GM12878 (cell line): ENCODE data around the gene SLC25A33. TPM values are rescaled to one million over a fixed set of nuclear protein-coding genes. Genes with fewer than 3 reads are reported as not detected.
A peak's percentile ranks its signal among the peaks of the same experiment; 100 is the strongest.

Experiments
- ATAC-seq: fragments of 200-7000 bp; cut with Tn5 transposase; 3 replicates; pipeline ENCODE4 v1.9.1; 2020; ENCODE audit warnings: mild to moderate bottlenecking, moderate library complexity
- BruUV-seq: library from RNA; stranded (reverse); fragments of 400-500 nt; replicated peaks from 2 replicates; lab custom pipeline; 2021; lab: Mats Ljungman, UMichigan
- CTCF ChIA-PET: fragments of 300-600 bp; sonication (Branson Sonifier 250); formaldehyde crosslinking; extraction: SDS; loops from one replicate; lab custom pipeline; 2021; ENCODE audit warnings: inconsistent platforms; lab: Yijun Ruan, JAX
- POLR2A ChIA-PET: fragments of 350-600 bp; formaldehyde crosslinking; extraction: SDS; loops from one replicate; lab custom pipeline; 2021; ENCODE audit warnings: inconsistent platforms; lab: Charles Lee
- RAD21 ChIA-PET: fragments of 300-600 bp; sonication (Branson Sonifier 250); formaldehyde crosslinking; loops from one replicate; lab custom pipeline; 2023; ENCODE audit warnings: antibody characterized with exemption; ENCODE audit not compliant: unreplicated experiment; lab: Charles Lee
- SMC1A ChIA-PET: fragments of 300-600 bp; sonication (Branson Sonifier 250); formaldehyde crosslinking; loops from one replicate; lab custom pipeline; 2023; ENCODE audit not compliant: unreplicated experiment, uncharacterized antibody; lab: Charles Lee
- DNase-seq: peaks from one replicate; pipeline ENCODE4 v3.0.0-alpha.2; 2011; ENCODE audit warnings: low read depth, low spot score
- FAIRE-seq: peaks from 3 replicates; lab custom pipeline; 2011; peaks lifted over from hg19 to GRCh38; lab: Jason Lieb, UNC
- H2AFZ ChIP-seq: 2 replicates; pipeline ENCODE4 v1.6.0; 2011; ENCODE audit warnings: low read depth, low read length, control low read depth; ENCODE audit not compliant: control insufficient read depth
- H3K27ac ChIP-seq: 2 replicates; pipeline ENCODE4 v1.5.1; 2011; ENCODE audit warnings: control low read depth; ENCODE audit not compliant: control insufficient read depth, insufficient read depth
- H3K27me3 ChIP-seq, 2 experiments: replicated peaks in 1 of 2; 2 replicates each; pipeline versions ENCODE4 v1.6.0 to v1.6.1; 2011; ENCODE audit warnings: low read length in 1 of 2; ENCODE audit not compliant: control insufficient read depth in 2 of 2, insufficient read depth in 2 of 2
- H3K36me3 ChIP-seq, 2 experiments: 2 replicates each; pipeline ENCODE4 v1.5.1; 2011; ENCODE audit warnings: low read length in 1 of 2; ENCODE audit not compliant: control insufficient read depth in 2 of 2, insufficient read depth in 2 of 2
- H3K4me1 ChIP-seq: 2 replicates; pipeline ENCODE4 v1.6.1; 2011; ENCODE audit warnings: mild to moderate bottlenecking, low read length, moderate library complexity, mixed read lengths; ENCODE audit not compliant: control insufficient read depth, insufficient read depth
- H3K4me2 ChIP-seq: 2 replicates; pipeline ENCODE4 v1.6.0; 2011; ENCODE audit warnings: control low read depth; ENCODE audit not compliant: control insufficient read depth, insufficient read depth
- H3K4me3 ChIP-seq: fragments of 200-600 bp; sonication (generic); 2 replicates; pipeline ENCODE4 v1.5.1; 2016
- H3K79me2 ChIP-seq: 2 replicates; pipeline ENCODE4 v1.6.0; 2011; ENCODE audit warnings: low read length; ENCODE audit not compliant: control insufficient read depth, insufficient read depth
- H3K9ac ChIP-seq: 2 replicates; pipeline ENCODE4 v1.8.0; 2011; ENCODE audit warnings: low read length, control low read depth, mixed read lengths; ENCODE audit not compliant: control insufficient read depth, insufficient read depth
- H3K9me3 ChIP-seq: replicated peaks from 3 replicates; pipeline ENCODE4 v1.5.1; 2011; ENCODE audit warnings: mild to moderate bottlenecking, low read length; ENCODE audit not compliant: control insufficient read depth, insufficient read depth
- H4K20me1 ChIP-seq: 2 replicates; pipeline ENCODE4 v1.6.0; 2011; ENCODE audit not compliant: control insufficient read depth, insufficient read depth
- POLR2A ChIP-seq: IDR thresholded peaks from 2 replicates; pipeline ENCODE4 v1.6.1; 2011; ENCODE audit warnings: low read depth, mild to moderate bottlenecking, low read length
- STAT3 ChIP-seq: IDR thresholded peaks from 2 replicates; pipeline ENCODE4 v1.6.1; 2011; ENCODE audit warnings: low read depth, low read length, improper control_type of control experiment
- YY1 ChIP-seq: IDR thresholded peaks from 2 replicates; pipeline ENCODE4 v1.6.1; 2011; ENCODE audit warnings: low read depth, mild to moderate bottlenecking, low read length
- ZBTB11 ChIP-seq: fragments of 450-650 bp; formaldehyde crosslinking; IDR thresholded peaks from 2 replicates; pipeline ENCODE4 v1.5.0; 2022; ENCODE audit warnings: mild to moderate bottlenecking, missing genetic modification characterization
- ZNF384 ChIP-seq: IDR thresholded peaks from 2 replicates; pipeline ENCODE4 v1.6.1; 2012; ENCODE audit warnings: low read depth, mild to moderate bottlenecking, low read length, improper control_type of control experiment, borderline replicate concordance
- WGBS: methylation state at CpG from one replicate; pipeline ENCODE4 v1.1.6; 2016; ENCODE audit warnings: low lambda C conversion rate; ENCODE audit not compliant: insufficient replicate concordance, insufficient coverage; ENCODE audit errors: missing lambda C conversion rate; 5-methylcytosine and 5-hydroxymethylcytosine counted together
- in situ Hi-C: fragments of 300-500 bp; cut with MboI; formaldehyde crosslinking; loops from 9 replicates; pipeline ENCODE4 v1.14.3; 2018; ENCODE audit warnings: mixed read lengths
- intact Hi-C: fragments of 100-400 bp; cut with micrococcal nuclease; formaldehyde crosslinking; loops from one replicate; pipeline ENCODE4 v1.14.2; 2022; ENCODE audit not compliant: unreplicated experiment
- polyA plus RNA-seq, 11 experiments: library from polyadenylated mRNA; depleted of rRNA in 4 of 11; unstranded in 6 of 11; stranded (reverse) in 5 of 11; fragments of >200 nt; fragmentation: Nextera tagmentation in 4 of 11; fragmentation: Illumina TruSeq in 1 of 11; extraction: Ambion mirVana in 4 of 11; extraction: Trizol in 1 of 11; gene quantifications; 1 replicate in 1 of 11; 2 replicates in 10 of 11; pipeline versions ENCODE4 v1.2.1 to v1.2.3, GENCODE V29; 2011 to 2016; ENCODE audit warnings: inconsistent platforms in 2 of 11, missing spikeins in 2 of 11, low read depth in 1 of 11
- total RNA-seq, 4 experiments: library from RNA; depleted of rRNA in 3 of 4; stranded (reverse); fragments of >200 nt in 3 of 4; fragmentation: Illumina TruSeq in 1 of 4; extraction: Trizol in 1 of 4; gene quantifications; 2 replicates each; pipeline versions ENCODE4 v1.2.1 to v1.2.3, GENCODE V29; 2013 to 2021
- TF ChIP-seq, protein P1 (sequence below): IDR thresholded peaks from 2 replicates; pipeline ENCODE4 v1.6.1; 2012; ENCODE audit warnings: mild to moderate bottlenecking, low read depth, low read length
- TF ChIP-seq, protein P2 (sequence below): fragments of 450-650 bp; conservative IDR thresholded peaks from 2 replicates; pipeline ENCODE4 v1.6.1; 2017; ENCODE audit warnings: mild to moderate bottlenecking, moderate library complexity

SLC25A33 gene
- total and polyA plus RNA-seq, 10 of the 15 experiments (the other 5 are each of a cell fraction or from before 2014, with no cell fraction given), result 1.7 to 11.2 (median 8.4) TPM

- H3K9me3 ChIP-seq, result no peaks in the 10 kb centered on the region
- BruUV-seq, result no TSS peak
- no peaks in the 10 kb centered on the region for H3K27me3 ChIP-seq
- H3K4me3 ChIP-seq, result no peak overlapping the region
- DNase-seq (no peak), FAIRE-seq (no peak), ATAC-seq (no peak)
- no peak overlapping the region for H3K9ac ChIP-seq
- TF ChIP-seq, protein P1, sequence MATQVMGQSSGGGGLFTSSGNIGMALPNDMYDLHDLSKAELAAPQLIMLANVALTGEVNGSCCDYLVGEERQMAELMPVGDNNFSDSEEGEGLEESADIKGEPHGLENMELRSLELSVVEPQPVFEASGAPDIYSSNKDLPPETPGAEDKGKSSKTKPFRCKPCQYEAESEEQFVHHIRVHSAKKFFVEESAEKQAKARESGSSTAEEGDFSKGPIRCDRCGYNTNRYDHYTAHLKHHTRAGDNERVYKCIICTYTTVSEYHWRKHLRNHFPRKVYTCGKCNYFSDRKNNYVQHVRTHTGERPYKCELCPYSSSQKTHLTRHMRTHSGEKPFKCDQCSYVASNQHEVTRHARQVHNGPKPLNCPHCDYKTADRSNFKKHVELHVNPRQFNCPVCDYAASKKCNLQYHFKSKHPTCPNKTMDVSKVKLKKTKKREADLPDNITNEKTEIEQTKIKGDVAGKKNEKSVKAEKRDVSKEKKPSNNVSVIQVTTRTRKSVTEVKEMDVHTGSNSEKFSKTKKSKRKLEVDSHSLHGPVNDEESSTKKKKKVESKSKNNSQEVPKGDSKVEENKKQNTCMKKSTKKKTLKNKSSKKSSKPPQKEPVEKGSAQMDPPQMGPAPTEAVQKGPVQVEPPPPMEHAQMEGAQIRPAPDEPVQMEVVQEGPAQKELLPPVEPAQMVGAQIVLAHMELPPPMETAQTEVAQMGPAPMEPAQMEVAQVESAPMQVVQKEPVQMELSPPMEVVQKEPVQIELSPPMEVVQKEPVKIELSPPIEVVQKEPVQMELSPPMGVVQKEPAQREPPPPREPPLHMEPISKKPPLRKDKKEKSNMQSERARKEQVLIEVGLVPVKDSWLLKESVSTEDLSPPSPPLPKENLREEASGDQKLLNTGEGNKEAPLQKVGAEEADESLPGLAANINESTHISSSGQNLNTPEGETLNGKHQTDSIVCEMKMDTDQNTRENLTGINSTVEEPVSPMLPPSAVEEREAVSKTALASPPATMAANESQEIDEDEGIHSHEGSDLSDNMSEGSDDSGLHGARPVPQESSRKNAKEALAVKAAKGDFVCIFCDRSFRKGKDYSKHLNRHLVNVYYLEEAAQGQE, result no peak
- TF ChIP-seq POLR2A, result 0 out of 2 replicates have a peak, but pooled peaks have one; percentile 4
- ChIA-PET POLR2A (no interaction called here), RAD21 (no interaction called here), CTCF (no interaction called here), SMC1A (no interaction called here)
- no peak overlapping the region for H2AFZ ChIP-seq
- no peaks in the 10 kb centered on the region for H3K4me1 ChIP-seq
- H3K79me2 ChIP-seq, result no peaks in the 10 kb centered on the region
- intact Hi-C loops, result no loop called here
- H4K20me1 ChIP-seq, result no peaks in the 10 kb centered on the region
- in situ Hi-C loops, result no loop called here
- peaks cover 10 to 37% of the 10 kb centered on the region in 2 experiments; a peak in 3 of 4 replicates for H3K36me3 ChIP-seq
- 88% methylated on average over 25 of the region's 26 CpGs for WGBS
- no peak overlapping the region for H3K27ac ChIP-seq
- no peak overlapping the region for H3K4me2 ChIP-seq
Observed at GRCh38 chr1:9601942-9602793, 62.9 kb downstream of the SLC25A33 start.

DNA sequence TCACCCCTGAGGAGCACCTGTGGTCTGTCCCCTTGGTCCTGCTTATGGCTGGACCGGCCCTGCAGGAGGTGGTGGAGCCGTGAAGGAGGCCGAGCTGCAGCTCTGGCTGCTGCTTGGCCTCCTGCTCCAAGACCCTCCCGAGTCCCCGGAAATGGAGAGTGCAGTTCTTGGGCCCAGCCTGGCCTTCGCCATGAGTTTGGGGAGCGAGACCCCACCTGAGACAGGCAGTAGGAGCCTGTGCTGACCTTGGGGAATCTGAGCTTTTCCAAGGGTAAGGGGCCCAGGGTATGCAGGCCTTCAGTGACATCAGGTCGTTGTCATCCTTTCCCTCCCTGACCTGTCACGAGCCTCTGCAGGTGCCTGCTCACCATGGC, 63.5 kb downstream of the SLC25A33 start:
- 93% methylated on average over 9 of the region's 9 CpGs for WGBS
- in situ Hi-C loops (no loop called here), intact Hi-C loops (no loop called here)
- ChIA-PET SMC1A (no interaction called here), RAD21 (no interaction called here), POLR2A (no interaction called here), CTCF (no interaction called here)
- no peaks in the 10 kb centered on the region for H3K4me1 ChIP-seq
- BruUV-seq, result no TSS peak
- no peak overlapping the region for H3K4me2 ChIP-seq
- no peaks in the 10 kb centered on the region for H4K20me1 ChIP-seq
- peaks cover 7 to 33% of the 10 kb centered on the region in 2 experiments; a peak in 3 of 4 replicates for H3K36me3 ChIP-seq
- DNase-seq (no peak), FAIRE-seq (no peak), ATAC-seq (no peak)
- no peaks in the 10 kb centered on the region for H3K9me3 ChIP-seq
- no peak overlapping the region for H2AFZ ChIP-seq
- no peaks in the 10 kb centered on the region for H3K27me3 ChIP-seq
- no peaks in the 10 kb centered on the region for H3K79me2 ChIP-seq
- no peak overlapping the region for H3K9ac ChIP-seq
- H3K4me3 ChIP-seq, result no peak overlapping the region
- no peak overlapping the region for H3K27ac ChIP-seq
- no peak for TF ChIP-seq ZNF384
- TF ChIP-seq, protein P2, sequence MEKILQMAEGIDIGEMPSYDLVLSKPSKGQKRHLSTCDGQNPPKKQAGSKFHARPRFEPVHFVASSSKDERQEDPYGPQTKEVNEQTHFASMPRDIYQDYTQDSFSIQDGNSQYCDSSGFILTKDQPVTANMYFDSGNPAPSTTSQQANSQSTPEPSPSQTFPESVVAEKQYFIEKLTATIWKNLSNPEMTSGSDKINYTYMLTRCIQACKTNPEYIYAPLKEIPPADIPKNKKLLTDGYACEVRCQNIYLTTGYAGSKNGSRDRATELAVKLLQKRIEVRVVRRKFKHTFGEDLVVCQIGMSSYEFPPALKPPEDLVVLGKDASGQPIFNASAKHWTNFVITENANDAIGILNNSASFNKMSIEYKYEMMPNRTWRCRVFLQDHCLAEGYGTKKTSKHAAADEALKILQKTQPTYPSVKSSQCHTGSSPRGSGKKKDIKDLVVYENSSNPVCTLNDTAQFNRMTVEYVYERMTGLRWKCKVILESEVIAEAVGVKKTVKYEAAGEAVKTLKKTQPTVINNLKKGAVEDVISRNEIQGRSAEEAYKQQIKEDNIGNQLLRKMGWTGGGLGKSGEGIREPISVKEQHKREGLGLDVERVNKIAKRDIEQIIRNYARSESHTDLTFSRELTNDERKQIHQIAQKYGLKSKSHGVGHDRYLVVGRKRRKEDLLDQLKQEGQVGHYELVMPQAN, result no peak
- TF ChIP-seq ZBTB11 (CRISPR knock-in tag), result no peak
- no peak for TF ChIP-seq YY1
- no peak for TF ChIP-seq STAT3
